ENCODE data around the gene CDK5. TPM values are rescaled to one million over a fixed set of nuclear protein-coding genes. Genes with fewer than 3 reads are reported as not detected.

Gene CDK5
- total RNA-seq, 1 experiment from 2014 or later: 29.3 TPM

DNA sequence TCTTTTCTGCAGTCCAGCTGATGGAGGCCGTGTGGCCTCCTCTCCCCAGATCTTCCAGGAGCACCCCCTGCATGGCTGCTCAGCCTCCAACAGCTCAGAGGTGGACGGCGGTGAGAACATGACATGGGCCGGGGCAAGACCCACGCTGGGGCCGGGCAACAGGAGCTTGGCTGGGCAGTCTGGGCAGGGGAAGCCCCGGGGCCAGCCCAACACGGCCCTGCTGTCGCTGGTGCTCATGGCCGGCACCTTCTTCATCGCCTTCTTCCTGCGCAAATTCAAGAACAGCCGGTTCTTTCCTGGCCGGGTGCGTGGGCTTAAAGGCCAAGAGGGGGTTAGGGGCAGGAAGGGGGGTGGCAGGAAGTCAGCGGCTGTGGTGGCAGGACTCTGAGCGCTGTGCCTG lies 16.3 kb upstream of the CDK5 start:
- Histone ChIP-seq H3K27ac (no peak overlapping the region), H3K36me3 (peaks cover 94% of the 10 kb centered on the region), H3K9me3 (replicated peaks) (no peaks in the 10 kb centered on the region), H3K27me3 (replicated peaks) (no peaks in the 10 kb centered on the region), H3K4me1 (replicated peaks) (peaks cover under 1% of the 10 kb centered on the region; the same call in 1 of the 2 replicates), H3K4me3 (no peak overlapping the region)
- DNase-seq (ENCODE audit: low read depth in 1 of 2, low spot score in 2 of 2): no peak

DNA sequence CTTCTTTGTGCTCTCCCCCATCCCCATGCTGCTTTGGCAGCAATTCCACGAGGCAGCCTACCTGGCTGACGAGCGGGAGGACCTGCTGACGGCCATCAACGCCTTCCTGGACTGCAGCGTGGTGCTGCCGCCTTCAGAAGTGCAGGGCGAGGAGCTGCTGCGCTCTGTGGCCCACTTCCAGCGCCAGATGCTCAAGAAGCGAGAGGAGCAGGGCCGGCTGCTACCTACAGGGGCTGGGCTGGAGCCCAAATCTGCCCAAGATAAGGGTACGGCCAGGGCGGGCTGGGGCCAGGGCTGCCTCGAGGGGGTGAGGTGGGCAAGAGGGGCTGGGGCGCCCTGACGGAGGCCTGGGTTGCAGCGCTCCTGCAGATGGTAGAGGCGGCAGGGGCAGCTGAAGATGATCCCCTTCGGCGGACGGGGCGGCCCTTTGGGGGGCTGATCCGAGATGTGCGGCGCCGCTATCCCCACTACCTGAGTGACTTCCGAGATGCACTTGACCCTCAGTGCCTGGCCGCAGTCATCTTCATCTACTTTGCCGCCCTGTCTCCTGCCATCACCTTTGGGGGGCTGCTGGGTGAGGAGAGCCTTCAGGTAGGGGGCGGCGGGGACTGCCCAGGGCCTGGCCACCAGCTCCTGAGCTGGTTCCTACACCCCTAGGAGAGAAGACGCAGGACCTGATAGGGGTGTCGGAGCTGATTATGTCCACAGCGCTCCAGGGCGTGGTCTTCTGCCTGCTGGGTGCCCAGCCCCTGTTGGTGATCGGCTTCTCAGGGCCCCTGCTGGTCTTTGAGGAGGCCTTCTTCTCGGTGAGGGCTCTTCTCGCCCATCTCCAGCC lies 13.6 kb upstream of the CDK5 start:
- Histone ChIP-seq H3K4me1 (replicated peaks) (peaks cover 5% of the 10 kb centered on the region; the same call in 1 of the 2 replicates), H3K4me3 (no peak overlapping the region), H3K36me3 (peaks cover 91% of the 10 kb centered on the region), H3K27me3 (replicated peaks) (no peaks in the 10 kb centered on the region), H3K27ac (no peak overlapping the region), H3K9me3 (replicated peaks) (no peaks in the 10 kb centered on the region)
- no peak for DNase-seq (ENCODE audit: low read depth in 1 of 2, low spot score in 2 of 2)

DNA sequence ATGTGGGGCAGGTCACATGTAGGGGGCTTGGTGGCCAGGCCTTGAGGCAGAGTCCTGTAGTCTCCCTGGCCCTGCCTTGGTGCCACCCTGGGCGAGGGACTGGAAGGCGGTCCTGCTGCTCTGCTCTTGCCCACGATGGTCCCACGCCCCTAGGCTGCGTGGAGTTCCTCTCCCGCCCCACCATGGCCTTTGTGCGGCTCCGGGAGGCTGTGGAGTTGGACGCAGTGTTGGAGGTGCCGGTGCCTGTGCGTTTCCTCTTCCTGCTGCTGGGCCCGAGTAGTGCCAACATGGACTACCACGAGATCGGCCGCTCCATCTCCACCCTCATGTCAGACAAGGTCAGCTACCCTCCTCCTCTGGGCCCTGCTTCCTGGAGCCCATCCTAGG lies 12.9 kb upstream of the CDK5 start:
- DNase-seq (ENCODE audit: low read depth in 1 of 2, low spot score in 2 of 2): no peak
- H3K4me3 ChIP-seq: no peak overlapping the region
- H3K4me1 ChIP-seq (replicated peaks): peaks cover 11% of the 10 kb centered on the region
- no peak overlapping the region for H3K27ac ChIP-seq
- H3K27me3 ChIP-seq (replicated peaks): no peaks in the 10 kb centered on the region
- peaks cover 91% of the 10 kb centered on the region for H3K36me3 ChIP-seq
- H3K9me3 ChIP-seq (replicated peaks): no peaks in the 10 kb centered on the region

DNA sequence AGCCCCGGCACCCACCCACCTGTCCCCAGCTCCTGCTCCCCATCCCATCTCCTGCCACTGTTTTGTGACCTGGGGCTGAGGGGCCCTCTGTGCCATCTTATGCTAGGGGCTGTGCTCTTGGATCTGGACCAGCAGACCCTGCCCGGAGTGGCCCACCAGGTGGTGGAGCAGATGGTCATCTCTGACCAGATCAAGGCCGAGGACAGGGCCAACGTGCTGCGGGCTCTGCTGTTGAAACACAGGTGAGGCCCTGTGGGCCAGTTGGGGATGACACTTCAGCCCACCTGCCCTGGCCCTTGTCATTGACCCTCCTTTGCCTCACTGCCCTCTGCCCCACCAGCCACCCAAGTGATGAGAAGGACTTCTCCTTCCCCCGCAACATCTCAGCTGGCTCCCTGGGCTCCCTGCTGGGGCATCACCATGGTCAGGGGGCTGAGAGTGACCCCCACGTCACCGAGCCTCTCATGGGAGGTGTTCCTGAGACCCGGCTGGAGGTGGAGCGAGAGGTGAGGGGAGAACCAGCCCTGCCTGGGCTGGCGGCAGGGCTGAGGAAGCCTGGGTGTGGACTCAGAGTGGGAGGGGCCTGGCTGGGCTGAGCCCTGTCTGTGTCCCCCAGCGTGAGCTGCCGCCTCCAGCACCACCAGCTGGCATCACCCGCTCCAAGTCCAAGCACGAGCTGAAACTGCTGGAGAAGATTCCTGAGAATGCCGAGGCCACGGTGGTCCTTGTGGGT lies 12.3 kb upstream of the CDK5 start:
- no peaks in the 10 kb centered on the region for H3K9me3 ChIP-seq (replicated peaks)
- peaks cover 14% of the 10 kb centered on the region for H3K4me1 ChIP-seq (replicated peaks)
- no peak overlapping the region for H3K27ac ChIP-seq
- H3K27me3 ChIP-seq (replicated peaks): no peaks in the 10 kb centered on the region
- peaks cover 89% of the 10 kb centered on the region for H3K36me3 ChIP-seq
- DNase-seq (ENCODE audit: low read depth in 1 of 2, low spot score in 2 of 2): no peak
- H3K4me3 ChIP-seq: no peak overlapping the region

DNA sequence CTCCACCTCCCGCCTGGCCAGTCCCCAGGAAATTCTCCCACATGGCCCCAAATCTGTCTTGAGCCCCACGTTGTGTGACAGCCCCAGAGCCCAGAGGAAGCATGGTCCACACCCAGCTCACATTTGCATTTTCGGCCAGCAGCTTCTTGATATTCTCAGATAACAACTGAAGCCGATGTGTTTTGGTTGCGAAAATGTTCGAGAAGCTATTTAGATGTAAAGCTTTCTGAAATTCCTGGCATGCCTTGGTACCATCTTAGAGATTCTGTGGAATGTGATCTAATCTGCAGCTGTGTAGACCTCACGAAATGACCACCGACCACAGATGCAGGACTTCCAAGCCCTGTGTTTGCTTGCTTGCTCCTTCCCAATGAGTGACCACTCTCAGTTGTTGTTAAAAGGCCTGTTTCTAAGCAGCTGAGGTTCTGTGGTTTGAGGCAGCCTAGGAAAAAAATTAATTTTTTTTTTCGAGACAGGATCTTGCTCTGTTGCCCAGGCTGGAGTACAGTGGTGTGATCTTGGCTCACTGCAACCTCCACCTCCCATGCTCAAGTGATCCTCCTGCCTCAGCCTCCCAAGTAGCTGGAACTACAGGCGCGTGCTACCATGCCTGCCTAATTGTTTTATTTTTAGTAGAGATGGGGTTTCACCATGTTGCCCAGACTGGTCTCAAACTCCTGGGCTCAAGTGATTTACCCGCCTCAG lies 10.5 kb upstream of the CDK5 start:
- DNase-seq (ENCODE audit: low read depth in 1 of 2, low spot score in 2 of 2): no peak
- Histone ChIP-seq H3K36me3 (peaks cover 89% of the 10 kb centered on the region), H3K4me1 (replicated peaks) (peaks cover 14% of the 10 kb centered on the region), H3K27ac (no peak overlapping the region), H3K4me3 (no peak overlapping the region), H3K9me3 (replicated peaks) (no peaks in the 10 kb centered on the region), H3K27me3 (replicated peaks) (no peaks in the 10 kb centered on the region)

DNA sequence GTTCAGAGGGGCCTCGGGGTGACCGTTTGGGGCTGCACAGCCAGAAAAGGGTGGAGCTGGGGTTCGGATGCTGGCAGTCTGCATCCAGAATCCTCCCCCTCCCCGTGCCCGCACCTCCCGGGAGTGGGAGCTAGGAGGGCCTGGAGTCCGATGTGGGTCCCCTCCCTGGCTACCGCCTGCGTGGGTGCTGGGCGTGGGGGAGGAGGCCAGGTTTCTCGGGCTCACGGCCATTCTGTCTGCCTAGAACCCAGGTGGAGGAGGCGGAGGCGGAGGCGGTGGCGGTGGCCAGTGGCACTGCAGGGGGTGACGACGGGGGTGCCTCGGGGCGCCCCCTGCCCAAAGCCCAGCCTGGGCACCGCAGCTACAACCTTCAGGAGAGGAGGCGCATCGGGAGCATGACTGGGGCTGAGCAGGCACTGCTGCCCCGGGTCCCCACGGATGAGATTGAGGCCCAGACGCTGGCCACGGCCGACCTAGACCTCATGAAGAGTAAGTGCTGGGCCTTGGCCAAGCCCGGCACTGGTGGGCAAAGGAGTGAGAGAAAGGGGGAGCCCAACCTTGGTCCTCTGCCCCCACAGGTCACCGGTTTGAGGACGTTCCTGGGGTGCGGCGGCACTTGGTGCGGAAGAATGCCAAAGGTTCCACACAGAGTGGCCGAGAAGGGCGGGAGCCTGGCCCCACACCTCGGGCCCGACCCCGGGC lies 8.7 kb upstream of the CDK5 start:
- Histone ChIP-seq H3K4me1 (replicated peaks) (peaks cover 14% of the 10 kb centered on the region), H3K9me3 (replicated peaks) (no peaks in the 10 kb centered on the region), H3K27ac (no peak overlapping the region), H3K4me3 (no peak overlapping the region), H3K36me3 (peaks cover 83% of the 10 kb centered on the region), H3K27me3 (replicated peaks) (no peaks in the 10 kb centered on the region)
- DNase-seq (ENCODE audit: low read depth in 1 of 2, low spot score in 2 of 2): no peak

DNA sequence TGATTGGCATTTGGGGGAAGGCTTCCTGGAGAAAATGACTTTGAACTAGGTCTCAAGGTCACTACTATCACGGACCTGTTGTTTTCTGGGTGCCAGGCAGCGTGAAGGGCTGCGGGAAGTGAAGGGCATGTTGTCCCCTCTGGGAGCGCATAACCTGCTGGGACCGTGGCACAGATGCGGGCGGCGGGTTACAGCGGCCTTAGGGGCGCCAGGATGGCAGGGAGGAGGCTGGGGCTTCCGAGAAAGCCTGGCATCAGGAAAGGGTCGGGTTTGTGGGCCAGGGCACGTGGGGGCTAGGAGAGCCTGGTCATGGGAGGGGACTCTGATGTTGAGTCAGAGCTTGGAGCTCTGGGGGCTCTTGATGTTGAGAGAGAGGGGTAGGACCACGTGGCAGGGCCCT lies 7.8 kb upstream of the CDK5 start:
- Histone ChIP-seq H3K9me3 (replicated peaks) (no peaks in the 10 kb centered on the region), H3K36me3 (peaks cover 74% of the 10 kb centered on the region), H3K4me1 (replicated peaks) (peaks cover 22% of the 10 kb centered on the region), H3K4me3 (no peak overlapping the region), H3K27me3 (replicated peaks) (no peaks in the 10 kb centered on the region), H3K27ac (no peak overlapping the region)
- no peak for DNase-seq (ENCODE audit: low read depth in 1 of 2, low spot score in 2 of 2)

DNA sequence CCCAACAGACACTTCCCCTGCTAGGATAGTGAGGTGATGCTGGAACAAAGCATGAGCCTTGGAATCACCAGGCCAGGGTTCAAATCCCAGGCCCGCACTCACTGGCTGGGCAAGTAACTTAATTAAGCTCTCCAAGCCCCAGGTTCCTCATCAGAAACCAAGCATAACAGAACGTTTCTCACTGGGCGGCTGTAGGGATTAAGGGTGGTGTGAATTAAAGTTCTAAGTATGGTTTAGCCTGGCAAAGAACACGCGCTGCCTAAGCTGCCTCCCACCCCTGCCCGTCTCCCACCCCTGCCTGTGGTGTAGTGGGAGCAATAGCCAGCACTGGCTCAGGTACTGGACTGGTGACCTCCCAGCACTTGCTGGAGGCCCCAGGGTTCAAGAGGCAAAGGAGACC lies 7.3 kb upstream of the CDK5 start:
- H3K36me3 ChIP-seq: peaks cover 69% of the 10 kb centered on the region
- peaks cover 25% of the 10 kb centered on the region for H3K4me1 ChIP-seq (replicated peaks)
- no peak for DNase-seq (ENCODE audit: low read depth in 1 of 2, low spot score in 2 of 2)

DNA sequence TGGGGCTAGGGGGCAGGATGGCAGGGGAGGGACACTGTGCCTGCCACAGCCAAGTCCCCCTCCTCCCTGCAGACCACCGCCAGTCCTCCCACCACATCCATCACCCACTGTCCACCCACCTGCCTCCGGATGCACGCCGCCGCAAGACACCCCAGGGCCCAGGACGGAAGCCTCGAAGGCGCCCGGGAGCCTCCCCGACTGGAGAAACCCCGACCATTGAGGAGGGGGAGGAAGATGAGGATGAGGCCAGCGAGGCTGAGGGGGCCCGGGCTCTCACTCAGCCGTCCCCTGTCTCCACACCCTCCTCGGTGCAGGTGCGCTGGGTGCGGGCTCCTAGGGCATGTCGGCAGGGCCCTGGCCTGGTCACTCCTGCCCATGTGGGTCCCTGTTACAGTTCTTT lies 6.8 kb upstream of the CDK5 start:
- DNase-seq (ENCODE audit: low read depth in 1 of 2, low spot score in 2 of 2): no peak
- Histone ChIP-seq H3K36me3 (peaks cover 64% of the 10 kb centered on the region), H3K4me1 (replicated peaks) (peaks cover 25% of the 10 kb centered on the region), H3K9me3 (replicated peaks) (no peaks in the 10 kb centered on the region), H3K27ac (no peak overlapping the region), H3K27me3 (replicated peaks) (no peaks in the 10 kb centered on the region), H3K4me3 (no peak overlapping the region)

More for the DNA sequence above, 7.3 kb upstream of the CDK5 start:
- Histone ChIP-seq H3K27me3 (replicated peaks) (no peaks in the 10 kb centered on the region), H3K4me3 (no peak overlapping the region), H3K9me3 (replicated peaks) (no peaks in the 10 kb centered on the region), H3K27ac (no peak overlapping the region)

DNA sequence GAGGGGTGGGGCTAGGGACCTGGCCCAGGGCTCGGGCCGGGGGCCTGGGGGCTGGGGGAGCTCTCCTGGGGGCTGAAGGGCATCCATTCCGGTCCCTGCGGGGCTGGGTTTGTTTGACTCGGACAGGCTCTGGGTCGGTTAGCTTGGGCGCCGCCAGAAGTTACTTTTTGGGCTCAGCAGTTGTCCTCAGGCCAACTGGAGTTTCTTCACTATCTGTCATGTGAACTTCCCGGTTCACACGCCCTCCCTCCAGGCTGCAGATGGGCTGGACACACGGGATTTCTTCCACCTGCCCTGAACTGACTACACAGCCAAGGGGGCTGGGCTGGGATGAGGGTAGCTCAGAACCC lies 5.5 kb upstream of the CDK5 start:
- Histone ChIP-seq H3K4me1 (replicated peaks) (peaks cover 36% of the 10 kb centered on the region), H3K27ac (no peak overlapping the region), H3K4me3 (no peak overlapping the region), H3K36me3 (peaks cover 54% of the 10 kb centered on the region), H3K27me3 (replicated peaks) (no peaks in the 10 kb centered on the region), H3K9me3 (replicated peaks) (no peaks in the 10 kb centered on the region)
- DNase-seq (ENCODE audit: low read depth in 1 of 2, low spot score in 2 of 2): no peak

DNA sequence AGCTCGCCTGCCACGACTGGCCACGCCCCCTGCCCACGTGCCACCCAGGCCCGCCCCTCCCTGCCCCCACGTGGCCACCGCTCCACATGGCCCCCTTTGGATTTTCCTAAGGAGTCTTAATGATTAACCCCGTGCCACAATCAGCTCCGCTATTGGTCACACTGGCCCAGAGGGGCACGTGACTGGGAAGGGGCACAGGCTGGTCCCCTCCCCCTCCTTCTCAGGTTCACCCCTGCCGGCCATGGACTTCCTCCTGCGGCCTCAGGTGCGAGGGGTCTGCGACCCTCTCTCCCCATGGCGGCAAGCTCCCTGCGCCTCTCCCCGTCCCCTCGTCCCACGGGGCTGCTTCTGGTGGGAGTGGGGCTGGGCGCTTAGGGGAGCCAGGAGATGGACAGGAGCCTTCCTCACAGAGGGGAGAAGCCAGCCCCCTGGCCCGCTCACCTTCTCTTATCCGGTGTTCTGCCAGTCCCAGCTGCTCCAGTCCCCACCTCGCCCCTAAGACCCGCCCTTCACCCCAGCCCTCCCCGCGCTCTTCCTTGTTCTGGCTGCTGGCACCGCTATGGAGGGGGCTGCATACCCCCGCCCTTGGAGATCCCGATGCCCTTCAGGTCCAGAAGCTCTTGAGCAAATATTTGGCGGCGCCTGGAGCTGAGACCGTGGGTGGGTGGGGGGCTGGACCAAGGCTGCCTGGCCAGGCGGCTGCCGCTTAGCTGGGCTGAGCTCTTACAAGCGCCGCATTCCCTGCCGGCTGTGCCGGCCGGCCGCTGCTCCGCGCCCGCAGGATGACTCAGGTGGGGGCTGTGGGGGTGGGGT lies 4.9 kb upstream of the CDK5 start:
- peaks cover 33% of the 10 kb centered on the region for H3K4me1 ChIP-seq (replicated peaks)
- DNase-seq (ENCODE audit: low read depth in 1 of 2, low spot score in 2 of 2): no peak
- no peak overlapping the region for H3K27ac ChIP-seq
- no peaks in the 10 kb centered on the region for H3K27me3 ChIP-seq (replicated peaks)
- peaks cover 50% of the 10 kb centered on the region for H3K36me3 ChIP-seq
- no peak overlapping the region for H3K4me3 ChIP-seq
- no peaks in the 10 kb centered on the region for H3K9me3 ChIP-seq (replicated peaks)

DNA sequence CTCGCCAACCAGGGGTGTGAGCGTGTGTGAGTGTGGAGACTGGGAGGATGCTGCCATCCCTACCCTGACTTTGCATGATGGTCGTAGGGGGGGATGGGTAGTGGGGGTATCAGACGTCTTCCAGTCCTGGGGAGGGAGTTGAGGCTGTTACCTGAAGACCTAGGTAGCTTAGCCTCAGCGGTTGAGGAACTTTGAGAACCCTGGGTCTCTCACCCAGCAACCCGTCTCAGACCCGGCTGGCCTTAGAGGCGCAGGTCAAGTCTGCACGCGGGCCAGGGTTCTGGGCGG lies 4.4 kb upstream of the CDK5 start:
- DNase-seq (ENCODE audit: low read depth in 1 of 2, low spot score in 2 of 2): no peak
- H3K27me3 ChIP-seq (replicated peaks): no peaks in the 10 kb centered on the region
- peaks cover 38% of the 10 kb centered on the region for H3K4me1 ChIP-seq (replicated peaks)
- H3K9me3 ChIP-seq (replicated peaks): no peaks in the 10 kb centered on the region
- H3K4me3 ChIP-seq: no peak overlapping the region
- H3K36me3 ChIP-seq: peaks cover 44% of the 10 kb centered on the region
- H3K27ac ChIP-seq: no peak overlapping the region
